ENCODE results near the gene GIT1. TPM values are rescaled to one million over a fixed set of nuclear protein-coding genes. Genes with fewer than 3 reads are reported as not detected.

Gene GIT1
- total and polyA plus RNA-seq, 2 of the 13 experiments (the other 11 are each of a cell fraction or from before 2014, with no cell fraction given): 14.2 to 30.8 TPM

DNA sequence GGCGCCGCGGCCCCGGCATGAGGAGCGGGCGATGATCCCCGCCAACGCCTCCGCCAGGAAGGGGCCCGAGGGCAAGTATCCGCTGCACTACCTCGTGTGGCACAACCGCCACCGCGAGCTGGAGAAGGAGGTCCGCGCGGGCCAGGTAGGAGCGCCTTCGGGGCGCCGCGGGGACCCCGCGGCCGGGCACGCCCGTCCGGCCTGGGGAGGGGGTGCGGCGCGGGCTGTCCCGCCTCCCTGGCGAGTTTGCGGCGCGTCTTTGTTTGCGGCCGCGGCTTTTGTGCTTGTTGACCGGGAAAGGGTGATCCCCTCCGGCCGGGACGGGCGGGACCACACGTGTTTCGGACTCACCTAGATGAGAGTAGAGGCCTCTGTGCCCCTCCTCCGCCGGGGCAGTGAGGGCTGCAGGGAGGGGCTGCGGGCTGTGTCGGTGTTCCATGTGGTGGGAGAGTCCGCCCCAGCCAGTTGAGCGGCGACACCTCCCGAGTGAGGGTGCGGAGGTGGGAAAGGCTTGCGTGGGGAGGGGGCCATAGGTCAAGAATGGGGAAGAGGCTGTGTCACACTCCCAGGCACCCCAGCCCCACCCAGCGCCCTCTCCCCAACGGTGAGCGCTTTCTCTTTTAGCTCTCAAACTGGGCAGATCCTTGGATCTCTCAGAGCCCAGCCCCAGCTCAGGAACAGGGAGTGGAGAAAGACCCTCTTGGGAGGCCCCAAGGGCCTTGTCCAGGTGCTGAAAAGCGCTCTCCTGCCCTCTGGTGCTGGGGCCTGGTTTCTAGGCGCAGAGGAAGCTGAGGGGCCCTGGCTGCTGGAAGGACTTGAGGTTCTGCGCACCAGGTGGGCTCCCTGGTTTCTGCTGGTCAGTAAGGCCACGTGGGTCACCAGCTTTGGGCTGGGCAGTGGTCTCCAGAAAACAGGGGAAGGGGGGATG is 4.4 kb upstream of the GIT1 start (continued):
- TF ChIP-seq, protein P1, sequence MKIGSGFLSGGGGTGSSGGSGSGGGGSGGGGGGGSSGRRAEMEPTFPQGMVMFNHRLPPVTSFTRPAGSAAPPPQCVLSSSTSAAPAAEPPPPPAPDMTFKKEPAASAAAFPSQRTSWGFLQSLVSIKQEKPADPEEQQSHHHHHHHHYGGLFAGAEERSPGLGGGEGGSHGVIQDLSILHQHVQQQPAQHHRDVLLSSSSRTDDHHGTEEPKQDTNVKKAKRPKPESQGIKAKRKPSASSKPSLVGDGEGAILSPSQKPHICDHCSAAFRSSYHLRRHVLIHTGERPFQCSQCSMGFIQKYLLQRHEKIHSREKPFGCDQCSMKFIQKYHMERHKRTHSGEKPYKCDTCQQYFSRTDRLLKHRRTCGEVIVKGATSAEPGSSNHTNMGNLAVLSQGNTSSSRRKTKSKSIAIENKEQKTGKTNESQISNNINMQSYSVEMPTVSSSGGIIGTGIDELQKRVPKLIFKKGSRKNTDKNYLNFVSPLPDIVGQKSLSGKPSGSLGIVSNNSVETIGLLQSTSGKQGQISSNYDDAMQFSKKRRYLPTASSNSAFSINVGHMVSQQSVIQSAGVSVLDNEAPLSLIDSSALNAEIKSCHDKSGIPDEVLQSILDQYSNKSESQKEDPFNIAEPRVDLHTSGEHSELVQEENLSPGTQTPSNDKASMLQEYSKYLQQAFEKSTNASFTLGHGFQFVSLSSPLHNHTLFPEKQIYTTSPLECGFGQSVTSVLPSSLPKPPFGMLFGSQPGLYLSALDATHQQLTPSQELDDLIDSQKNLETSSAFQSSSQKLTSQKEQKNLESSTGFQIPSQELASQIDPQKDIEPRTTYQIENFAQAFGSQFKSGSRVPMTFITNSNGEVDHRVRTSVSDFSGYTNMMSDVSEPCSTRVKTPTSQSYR (CRISPR knock-in tag; IDR thresholded peaks at IDR 0.05; ENCODE audit: borderline replicate concordance): peak; percentile 64
- no peak for TF ChIP-seq FOXP1 (IDR thresholded peaks at IDR 0.05)
- TF ChIP-seq FOXP1 (CRISPR knock-in tag; IDR thresholded peaks at IDR 0.05): no peak
- TF ChIP-seq RARA (CRISPR knock-in tag; IDR thresholded peaks at IDR 0.05): peak; percentile 46; the same call in 1 of the 2 replicates
- peak; percentile 79; the same call in 1 of the 2 replicates for TF ChIP-seq ZBTB1 (CRISPR knock-in tag; IDR thresholded peaks at IDR 0.05; ENCODE audit: borderline replicate concordance)
- TF ChIP-seq, protein P2, sequence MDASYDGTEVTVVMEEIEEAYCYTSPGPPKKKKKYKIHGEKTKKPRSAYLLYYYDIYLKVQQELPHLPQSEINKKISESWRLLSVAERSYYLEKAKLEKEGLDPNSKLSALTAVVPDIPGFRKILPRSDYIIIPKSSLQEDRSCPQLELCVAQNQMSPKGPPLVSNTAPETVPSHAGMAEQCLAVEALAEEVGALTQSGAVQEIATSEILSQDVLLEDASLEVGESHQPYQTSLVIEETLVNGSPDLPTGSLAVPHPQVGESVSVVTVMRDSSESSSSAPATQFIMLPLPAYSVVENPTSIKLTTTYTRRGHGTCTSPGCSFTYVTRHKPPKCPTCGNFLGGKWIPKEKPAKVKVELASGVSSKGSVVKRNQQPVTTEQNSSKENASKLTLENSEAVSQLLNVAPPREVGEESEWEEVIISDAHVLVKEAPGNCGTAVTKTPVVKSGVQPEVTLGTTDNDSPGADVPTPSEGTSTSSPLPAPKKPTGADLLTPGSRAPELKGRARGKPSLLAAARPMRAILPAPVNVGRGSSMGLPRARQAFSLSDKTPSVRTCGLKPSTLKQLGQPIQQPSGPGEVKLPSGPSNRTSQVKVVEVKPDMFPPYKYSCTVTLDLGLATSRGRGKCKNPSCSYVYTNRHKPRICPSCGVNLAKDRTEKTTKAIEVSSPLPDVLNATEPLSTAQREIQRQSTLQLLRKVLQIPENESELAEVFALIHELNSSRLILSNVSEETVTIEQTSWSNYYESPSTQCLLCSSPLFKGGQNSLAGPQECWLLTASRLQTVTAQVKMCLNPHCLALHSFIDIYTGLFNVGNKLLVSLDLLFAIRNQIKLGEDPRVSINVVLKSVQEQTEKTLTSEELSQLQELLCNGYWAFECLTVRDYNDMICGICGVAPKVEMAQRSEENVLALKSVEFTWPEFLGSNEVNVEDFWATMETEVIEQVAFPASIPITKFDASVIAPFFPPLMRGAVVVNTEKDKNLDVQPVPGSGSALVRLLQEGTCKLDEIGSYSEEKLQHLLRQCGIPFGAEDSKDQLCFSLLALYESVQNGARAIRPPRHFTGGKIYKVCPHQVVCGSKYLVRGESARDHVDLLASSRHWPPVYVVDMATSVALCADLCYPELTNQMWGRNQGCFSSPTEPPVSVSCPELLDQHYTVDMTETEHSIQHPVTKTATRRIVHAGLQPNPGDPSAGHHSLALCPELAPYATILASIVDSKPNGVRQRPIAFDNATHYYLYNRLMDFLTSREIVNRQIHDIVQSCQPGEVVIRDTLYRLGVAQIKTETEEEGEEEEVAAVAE (CRISPR knock-in tag; IDR thresholded peaks at IDR 0.05; ENCODE audit: borderline replicate concordance): peak; percentile 51; the same call in 1 of the 2 replicates
- no peak for TF ChIP-seq ZFAT (CRISPR knock-in tag; conservative IDR thresholded peaks at IDR 0.05)
- TF ChIP-seq, protein P3, sequence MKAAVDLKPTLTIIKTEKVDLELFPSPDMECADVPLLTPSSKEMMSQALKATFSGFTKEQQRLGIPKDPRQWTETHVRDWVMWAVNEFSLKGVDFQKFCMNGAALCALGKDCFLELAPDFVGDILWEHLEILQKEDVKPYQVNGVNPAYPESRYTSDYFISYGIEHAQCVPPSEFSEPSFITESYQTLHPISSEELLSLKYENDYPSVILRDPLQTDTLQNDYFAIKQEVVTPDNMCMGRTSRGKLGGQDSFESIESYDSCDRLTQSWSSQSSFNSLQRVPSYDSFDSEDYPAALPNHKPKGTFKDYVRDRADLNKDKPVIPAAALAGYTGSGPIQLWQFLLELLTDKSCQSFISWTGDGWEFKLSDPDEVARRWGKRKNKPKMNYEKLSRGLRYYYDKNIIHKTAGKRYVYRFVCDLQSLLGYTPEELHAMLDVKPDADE (CRISPR knock-in tag; IDR thresholded peaks at IDR 0.05): no peak
- TF ChIP-seq ZNF263 (CRISPR knock-in tag; IDR thresholded peaks at IDR 0.05): peak; percentile 37; the same call in 1 of the 2 replicates
- peak; percentile 70 for TF ChIP-seq THAP11 (CRISPR knock-in tag; IDR thresholded peaks at IDR 0.05)
- TF ChIP-seq ZBTB3 (CRISPR knock-in tag; IDR thresholded peaks at IDR 0.05; ENCODE audit: borderline replicate concordance, low read depth): no peak
- TF ChIP-seq ZNF431 (CRISPR knock-in tag; IDR thresholded peaks at IDR 0.05; ENCODE audit: borderline replicate concordance, low read depth): no peak
- no peak for TF ChIP-seq TCF12 (IDR thresholded peaks at IDR 0.05)
- no peak for TF ChIP-seq TCF12 (CRISPR knock-in tag; IDR thresholded peaks at IDR 0.05)
- peak; percentile 57 for TF ChIP-seq STAG1 (CRISPR knock-in tag; IDR thresholded peaks at IDR 0.05)
- TF ChIP-seq, protein P4, sequence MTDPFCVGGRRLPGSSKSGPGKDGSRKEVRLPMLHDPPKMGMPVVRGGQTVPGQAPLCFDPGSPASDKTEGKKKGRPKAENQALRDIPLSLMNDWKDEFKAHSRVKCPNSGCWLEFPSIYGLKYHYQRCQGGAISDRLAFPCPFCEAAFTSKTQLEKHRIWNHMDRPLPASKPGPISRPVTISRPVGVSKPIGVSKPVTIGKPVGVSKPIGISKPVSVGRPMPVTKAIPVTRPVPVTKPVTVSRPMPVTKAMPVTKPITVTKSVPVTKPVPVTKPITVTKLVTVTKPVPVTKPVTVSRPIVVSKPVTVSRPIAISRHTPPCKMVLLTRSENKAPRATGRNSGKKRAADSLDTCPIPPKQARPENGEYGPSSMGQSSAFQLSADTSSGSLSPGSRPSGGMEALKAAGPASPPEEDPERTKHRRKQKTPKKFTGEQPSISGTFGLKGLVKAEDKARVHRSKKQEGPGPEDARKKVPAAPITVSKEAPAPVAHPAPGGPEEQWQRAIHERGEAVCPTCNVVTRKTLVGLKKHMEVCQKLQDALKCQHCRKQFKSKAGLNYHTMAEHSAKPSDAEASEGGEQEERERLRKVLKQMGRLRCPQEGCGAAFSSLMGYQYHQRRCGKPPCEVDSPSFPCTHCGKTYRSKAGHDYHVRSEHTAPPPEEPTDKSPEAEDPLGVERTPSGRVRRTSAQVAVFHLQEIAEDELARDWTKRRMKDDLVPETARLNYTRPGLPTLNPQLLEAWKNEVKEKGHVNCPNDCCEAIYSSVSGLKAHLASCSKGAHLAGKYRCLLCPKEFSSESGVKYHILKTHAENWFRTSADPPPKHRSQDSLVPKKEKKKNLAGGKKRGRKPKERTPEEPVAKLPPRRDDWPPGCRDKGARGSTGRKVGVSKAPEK (CRISPR knock-in tag; IDR thresholded peaks at IDR 0.05; ENCODE audit: borderline replicate concordance): no peak
- TF ChIP-seq ZNF235 (CRISPR knock-in tag; IDR thresholded peaks at IDR 0.05; ENCODE audit: borderline replicate concordance): no peak
